OCI-LY1 (cell line): Measurements from ENCODE around the gene TBC1D8.

Source experiments
- EZH2 ChIP-seq: fragments of 200-600 bp; sonication (generic), shearing (Covaris generic); IDR thresholded peaks from 2 replicates; pipeline ENCODE4 v1.8.0; 2017; ENCODE audit warnings: borderline replicate concordance, mixed run types, mild to moderate bottlenecking, antibody characterized with exemption, low read length, moderate library complexity, mixed read lengths
- TF ChIP-seq, protein P1 (sequence below): fragments of 200-600 bp; sonication (generic), shearing (Covaris generic); IDR thresholded peaks from 2 replicates; pipeline ENCODE4 v1.5.1; 2017; ENCODE audit warnings: mild to moderate bottlenecking, antibody characterized with exemption, low read length, moderate library complexity, mixed read lengths

DNA sequence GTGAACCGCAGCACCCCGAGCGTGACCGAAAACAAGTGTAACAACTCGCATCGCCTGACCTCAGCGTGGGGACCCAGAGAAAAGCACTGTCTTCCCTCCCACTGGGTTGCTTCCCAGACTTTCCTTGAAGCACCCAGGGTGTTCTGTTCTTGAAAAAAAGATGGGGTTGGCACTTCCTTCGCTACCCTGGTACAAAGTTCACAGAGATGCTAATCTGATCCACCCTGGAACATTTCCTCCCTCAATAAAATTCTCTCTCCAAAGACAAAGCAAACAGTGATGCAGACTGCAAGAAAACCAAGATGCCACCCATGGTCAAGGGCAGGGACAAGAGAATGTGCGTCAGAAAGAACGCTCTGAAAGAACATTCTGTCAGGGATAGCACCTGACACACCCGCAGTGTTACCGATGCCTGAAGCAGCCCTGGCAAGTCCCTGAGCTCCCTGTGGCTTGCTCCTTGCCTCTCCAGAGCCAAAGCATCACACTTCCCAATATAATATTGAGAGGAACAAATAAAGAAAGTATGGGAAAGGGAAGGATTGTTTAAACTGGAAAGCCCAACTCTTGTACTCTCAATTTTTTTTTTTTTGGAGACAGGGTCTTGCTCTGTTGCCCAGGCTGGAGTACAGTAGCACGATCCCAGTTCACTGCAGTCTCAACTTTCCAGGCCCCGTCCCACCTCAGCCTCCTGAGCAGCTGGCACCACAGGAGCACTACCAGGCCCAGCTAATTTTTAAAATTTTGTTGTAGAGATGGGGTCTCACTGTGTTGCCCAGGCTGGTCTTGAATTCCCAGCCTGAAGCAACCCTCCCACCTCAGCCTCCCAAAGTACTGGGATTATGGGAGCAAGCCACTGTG, 70.7 kb downstream of the TBC1D8 start:
- TF ChIP-seq, protein P1, sequence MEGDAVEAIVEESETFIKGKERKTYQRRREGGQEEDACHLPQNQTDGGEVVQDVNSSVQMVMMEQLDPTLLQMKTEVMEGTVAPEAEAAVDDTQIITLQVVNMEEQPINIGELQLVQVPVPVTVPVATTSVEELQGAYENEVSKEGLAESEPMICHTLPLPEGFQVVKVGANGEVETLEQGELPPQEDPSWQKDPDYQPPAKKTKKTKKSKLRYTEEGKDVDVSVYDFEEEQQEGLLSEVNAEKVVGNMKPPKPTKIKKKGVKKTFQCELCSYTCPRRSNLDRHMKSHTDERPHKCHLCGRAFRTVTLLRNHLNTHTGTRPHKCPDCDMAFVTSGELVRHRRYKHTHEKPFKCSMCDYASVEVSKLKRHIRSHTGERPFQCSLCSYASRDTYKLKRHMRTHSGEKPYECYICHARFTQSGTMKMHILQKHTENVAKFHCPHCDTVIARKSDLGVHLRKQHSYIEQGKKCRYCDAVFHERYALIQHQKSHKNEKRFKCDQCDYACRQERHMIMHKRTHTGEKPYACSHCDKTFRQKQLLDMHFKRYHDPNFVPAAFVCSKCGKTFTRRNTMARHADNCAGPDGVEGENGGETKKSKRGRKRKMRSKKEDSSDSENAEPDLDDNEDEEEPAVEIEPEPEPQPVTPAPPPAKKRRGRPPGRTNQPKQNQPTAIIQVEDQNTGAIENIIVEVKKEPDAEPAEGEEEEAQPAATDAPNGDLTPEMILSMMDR: no peak
- no peak for TF ChIP-seq EZH2
